GM18873 (cell line): ENCODE measurements around the gene KCTD2.

ENCODE experiments used
- ATAC-seq: cut with Tn5 transposase; IDR thresholded peaks from one replicate; pipeline ENCODE4 v1.9.1; 2021; ENCODE audit warnings: mild to moderate bottlenecking, moderate library complexity, moderate number of reproducible peaks; ENCODE audit not compliant: unreplicated experiment, low FRiP score

Gene KCTD2

DNA sequence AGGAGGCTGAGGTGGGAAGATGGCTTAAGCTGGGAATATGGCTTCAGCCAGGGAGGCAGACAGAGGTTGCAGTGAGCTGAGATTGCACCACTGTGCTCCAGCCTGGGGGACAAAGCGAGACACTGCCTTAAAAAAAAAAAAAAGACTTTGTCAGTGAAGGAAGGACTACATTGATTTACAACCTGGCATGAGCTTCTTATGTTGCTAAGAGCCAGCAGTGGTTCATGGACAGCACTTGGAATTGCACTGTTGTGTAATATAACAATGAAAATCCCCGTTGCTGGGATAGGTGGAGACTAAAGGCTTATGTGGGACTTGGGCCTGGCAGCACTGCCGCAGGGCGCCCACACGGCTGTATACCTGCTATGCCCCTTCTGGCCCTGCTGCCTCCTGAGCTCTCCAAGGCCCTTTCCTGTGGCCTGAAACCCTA lies 26.6 kb downstream of the KCTD2 start:
- ATAC-seq, result no peak

DNA sequence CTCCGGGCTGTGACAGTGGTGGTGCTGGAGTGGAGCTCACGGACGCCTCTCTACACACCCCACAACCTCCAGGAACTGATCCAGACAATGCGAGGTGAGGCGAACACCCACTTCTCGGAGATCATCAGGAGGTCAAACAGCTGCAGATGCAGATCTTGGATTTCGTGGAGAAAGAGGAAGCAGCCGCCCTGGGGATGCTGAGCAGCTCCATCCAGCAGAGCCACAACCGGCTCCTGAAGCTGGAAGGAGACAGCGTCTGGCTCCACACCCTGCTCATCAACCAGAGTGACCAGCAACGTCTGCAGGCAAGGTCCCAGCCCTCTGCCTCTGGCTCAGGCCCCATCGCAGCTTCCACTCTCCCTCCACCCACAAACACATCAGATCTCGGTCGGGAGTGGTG lies 27.5 kb downstream of the KCTD2 start:
- no peak for ATAC-seq

DNA sequence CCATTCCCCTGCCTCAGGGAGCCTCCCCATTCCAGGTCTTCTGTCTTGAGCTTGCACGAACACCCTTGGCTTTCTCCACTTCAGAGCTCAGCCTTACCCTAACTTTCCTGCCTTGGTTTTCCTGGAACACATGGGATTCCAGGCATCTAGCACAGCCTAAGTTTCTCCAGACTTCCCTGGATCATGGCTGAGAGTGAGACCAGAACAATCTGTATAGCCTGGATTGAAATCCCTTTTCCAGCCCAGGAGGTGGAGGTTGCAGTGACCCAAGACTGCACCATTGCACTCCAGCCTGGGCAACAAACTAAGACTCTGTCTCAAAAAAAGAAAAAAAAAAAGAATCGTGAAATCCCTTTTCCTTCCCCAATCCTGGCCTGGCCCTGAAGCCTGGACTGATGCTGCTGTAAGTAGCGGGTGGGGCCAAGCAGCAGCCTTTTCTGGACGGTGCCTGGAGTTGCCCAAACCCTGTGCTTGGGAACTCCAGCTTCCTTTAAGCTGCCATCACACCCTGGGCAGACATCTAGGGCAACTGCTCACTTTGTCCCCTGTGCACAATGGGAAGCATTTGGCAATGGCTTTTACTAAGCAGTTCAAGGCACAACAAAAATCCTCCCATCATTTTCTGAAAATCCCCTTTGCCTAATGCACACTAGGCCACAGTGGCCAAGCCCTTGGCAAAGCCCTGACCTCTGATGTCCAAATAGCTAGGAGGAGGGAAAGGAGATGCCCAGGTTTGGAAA lies 28.7 kb downstream of the KCTD2 start:
- no peak for ATAC-seq

DNA sequence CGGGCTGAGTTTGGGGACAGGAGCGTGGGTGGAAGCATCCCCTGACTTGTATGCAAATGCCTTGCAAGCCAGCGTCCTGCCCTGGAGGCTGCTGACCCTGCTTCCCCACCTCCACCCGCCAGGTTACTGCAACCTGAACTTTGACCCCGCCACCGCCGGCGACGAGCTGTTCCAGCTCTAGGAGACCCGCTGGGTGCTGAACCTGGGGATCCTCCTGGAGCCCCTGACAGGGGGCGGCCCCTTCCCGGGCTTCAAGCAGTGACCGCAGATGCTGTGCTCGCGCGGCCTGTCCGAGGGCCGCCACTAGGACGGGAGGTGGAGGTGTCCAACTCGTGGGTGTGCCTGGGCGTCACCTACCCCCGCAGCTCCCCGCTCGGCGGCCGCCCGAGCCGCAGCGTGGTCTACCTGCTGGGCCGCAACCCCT lies 30.1 kb downstream of the KCTD2 start:
- no peak for ATAC-seq

DNA sequence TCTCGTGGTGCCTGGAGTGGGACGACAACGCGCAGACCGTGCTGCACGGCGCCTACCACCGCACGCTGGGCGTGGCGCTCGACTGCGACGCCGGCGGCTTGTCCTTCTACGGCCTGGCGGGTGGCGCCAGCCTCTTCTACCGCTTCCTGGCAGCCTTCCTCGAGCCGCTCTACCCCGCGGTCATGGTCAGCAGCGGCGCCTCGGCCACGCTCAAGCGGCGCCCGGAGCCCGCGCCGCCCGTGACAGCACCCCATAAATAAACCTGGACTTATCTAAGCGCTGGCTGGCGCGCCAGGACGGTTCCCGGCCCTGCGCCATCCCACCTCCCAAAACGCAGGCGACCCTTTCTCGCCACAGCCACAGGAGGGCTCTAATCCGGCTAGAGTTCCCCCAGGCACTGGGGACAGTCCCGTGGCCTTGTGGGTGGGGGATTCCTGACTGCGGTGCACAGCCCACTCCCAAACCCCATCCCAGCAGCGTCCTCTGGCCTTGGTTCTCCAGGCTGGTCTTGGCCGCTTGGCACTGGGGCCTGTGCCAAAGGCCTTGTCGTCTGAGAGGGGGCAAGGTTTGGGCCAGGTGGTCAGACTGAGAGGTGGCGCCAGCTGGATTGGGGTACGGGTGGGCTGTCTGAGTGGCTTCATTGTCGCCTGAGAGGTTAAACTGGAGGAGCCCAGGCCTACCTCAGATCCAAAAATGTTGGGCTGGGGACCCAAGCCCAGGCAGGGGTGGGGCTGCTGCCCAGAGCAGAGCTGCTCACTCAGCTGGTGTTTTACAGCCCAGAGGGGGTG lies 30.7 kb downstream of the KCTD2 start:
- ATAC-seq, result no peak

DNA sequence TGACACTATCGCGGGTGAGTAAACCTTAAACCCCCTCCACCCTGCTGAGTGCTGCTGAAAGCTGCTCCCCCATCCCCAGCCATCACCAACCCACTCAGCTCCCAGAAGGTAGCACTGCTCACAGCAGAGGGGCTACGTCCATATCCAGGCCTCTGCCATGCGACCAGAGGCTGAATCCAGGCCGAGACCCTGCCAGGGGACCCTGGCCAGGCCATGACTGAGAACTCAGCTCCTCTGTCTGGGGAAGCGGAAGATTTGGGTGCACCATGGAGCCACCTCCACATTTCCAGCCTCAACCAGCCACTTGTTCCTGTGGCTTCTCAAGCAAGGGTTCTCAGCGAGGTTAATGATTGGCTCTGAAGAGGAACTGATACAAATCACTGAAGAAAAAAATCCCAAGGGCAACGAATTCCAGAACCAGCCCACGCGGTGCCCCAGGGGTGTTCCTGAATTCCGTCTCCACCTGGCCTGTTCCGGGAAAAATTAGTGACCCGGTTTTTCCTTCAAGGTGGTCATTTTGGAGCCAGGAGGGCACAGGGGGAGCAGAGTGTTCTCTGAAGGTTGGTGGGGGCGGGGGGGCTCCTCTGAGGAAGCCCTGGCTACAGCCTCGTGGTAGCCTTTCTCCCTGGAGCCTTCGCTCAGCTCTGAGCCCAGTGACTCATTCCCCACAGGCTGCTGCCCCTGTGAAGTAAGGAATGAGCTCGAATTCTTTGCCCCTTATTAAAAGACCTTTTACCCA lies 31.4 kb downstream of the KCTD2 start:
- no peak for ATAC-seq

DNA sequence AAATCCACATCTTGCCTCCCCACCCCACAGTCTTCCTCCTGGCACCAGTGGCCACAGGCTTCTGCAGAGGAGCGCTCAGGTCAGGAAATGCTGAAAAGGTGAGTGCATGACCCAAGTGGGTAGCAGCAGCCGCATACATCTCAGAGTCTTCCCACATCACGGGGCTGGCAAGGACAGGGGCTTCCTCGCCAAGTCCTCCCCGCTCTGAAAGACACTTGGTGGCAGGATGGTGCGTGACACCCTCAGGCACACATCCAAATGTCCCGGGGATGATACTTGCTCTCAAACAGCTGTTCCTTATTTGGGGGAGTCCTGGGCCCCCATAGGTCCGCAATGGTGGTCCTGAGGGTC lies 32.0 kb downstream of the KCTD2 start:
- no peak for ATAC-seq

DNA sequence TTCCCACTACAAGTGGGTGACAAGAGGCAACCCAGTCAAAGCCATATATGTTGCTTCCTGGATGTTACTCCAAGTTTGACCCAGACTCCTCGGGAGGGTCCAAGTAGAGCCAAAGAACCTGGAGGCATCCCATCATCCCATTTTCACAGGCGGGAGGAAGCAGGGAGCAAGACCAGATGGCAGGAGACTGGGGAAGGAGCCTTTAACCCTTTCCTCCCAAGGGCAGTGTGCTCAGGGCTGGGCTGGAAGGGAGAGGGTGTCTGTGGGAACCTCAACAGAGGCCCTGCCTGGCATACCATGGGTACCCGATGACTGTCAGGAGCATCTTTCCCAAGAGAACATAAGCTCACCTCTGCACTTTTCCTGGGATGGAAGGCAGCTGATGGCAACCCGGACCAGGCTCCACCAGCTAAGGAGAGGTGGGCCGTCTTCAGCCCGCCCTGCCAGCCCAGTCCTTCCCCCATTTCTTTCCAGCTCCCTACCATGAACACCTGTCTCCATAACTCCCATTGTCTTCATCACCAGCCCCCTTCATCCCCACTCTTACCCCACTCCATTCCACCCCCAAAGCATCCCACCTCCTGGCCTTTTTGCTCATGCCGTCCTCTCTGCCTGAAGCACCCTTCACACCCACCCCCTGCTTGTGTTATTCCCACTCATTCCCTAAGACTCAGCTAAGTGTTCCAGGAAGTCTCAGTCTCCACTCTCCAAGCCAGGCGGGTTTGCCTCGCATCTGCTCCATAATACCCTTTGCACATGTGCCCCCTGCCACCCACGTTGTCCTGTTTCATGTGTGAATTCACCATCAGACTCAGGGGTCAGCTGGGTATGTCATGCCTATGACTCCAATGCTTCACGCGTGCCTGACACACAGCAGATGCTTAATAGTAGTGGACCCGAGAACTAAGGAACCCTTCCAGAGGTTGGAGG lies 34.9 kb downstream of the KCTD2 start:
- no peak for ATAC-seq

DNA sequence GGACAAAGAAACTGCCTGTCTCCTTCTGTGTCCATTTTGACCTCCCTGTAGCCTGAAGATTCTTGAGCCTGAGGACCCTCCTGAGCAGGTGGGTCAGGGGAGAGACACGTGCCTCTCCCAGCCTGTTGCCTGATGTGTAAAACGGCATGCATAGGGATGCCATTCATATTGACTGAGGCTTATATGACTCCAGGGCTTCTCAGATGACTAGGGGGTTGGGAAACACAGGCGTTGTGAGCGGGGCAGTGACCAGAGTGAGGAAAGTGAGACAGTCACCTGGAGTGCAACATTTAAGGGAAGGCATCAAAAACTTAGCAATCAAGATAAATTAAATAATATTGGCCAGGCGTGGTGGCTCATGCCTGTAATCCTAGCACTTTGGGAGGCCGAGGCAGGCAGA lies 35.7 kb downstream of the KCTD2 start:
- no peak for ATAC-seq

DNA sequence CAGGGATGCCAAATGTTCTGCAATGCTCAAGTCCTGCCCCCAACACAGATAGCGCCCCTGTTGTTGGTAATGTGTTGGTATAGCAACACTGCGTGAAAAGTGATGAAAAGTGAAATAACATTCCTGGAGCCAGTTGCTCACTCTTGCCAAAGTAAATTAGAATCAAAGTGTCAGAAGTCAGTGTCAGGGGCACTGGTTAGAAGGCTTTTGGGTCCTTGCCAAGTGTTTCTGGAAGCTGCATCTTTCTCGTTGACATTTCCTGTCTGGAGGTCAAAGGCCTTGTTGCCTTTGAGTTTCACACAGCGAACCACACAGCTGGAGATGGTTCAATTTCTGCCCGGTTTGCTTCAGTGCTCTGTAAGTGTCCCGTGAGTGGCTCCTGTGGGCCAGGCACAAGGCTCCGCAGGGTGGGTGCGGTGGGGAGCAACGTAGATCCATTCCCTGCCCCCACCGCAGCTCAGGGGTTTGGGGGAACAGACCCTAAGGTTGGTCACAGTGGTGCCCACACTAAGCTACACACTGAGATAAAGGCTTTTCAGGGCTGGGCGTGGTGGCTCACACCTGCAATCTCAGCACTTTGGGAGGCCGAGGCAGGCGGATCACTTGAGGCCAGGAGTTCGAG lies 37.1 kb downstream of the KCTD2 start:
- no peak for ATAC-seq

DNA sequence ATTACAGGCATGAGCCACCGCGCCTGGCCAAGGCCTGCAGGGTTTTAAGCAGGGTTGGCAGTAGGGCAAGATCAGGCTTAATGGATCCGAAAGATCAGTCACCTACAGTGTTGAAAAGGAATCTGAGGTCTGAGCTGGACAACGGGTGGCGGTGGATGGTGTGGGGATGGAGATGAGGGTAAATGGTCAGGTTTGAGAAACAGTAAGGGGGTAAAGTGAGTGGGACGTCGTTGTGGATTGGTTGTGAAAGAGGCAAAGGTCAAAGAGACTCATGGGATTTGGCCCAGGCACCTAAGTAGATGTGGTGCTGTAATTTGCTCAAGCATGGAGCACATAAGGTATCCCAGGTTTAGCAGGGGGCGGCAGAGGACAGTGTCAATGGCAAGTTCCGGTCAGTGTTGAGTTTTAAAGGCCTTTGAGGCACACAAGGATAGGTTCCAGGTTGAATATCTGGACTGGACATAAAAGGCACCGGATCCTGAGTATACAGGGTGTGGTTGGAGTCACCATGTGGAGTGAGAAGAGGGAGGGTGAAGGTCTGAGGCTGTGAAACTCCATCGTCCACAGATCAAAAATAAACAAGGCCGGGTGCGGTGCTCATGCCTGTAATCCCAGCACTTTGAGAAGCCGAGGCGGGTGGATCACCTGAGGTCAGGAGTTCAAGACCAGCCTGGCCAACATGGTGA lies 39.6 kb downstream of the KCTD2 start:
- ATAC-seq, result no peak

DNA sequence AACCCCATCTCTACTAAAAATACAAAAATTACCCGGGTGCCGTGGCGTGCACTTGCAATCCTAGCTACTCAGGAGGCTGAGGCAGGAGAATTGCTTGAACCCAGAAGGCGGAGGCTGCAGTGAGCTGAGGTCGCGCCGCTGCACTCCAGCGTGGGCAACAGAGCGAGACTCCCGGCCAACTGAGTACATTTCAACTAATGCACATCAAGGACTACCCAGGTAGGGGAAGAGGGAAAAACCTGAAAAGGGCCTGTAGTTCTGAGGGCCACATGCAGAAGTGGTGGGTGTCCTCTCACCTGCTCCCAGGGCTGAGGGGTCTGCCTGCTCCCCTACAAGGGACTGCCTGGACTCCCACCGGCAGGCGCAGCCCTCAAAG lies 40.1 kb downstream of the KCTD2 start:
- ATAC-seq, result no peak

DNA sequence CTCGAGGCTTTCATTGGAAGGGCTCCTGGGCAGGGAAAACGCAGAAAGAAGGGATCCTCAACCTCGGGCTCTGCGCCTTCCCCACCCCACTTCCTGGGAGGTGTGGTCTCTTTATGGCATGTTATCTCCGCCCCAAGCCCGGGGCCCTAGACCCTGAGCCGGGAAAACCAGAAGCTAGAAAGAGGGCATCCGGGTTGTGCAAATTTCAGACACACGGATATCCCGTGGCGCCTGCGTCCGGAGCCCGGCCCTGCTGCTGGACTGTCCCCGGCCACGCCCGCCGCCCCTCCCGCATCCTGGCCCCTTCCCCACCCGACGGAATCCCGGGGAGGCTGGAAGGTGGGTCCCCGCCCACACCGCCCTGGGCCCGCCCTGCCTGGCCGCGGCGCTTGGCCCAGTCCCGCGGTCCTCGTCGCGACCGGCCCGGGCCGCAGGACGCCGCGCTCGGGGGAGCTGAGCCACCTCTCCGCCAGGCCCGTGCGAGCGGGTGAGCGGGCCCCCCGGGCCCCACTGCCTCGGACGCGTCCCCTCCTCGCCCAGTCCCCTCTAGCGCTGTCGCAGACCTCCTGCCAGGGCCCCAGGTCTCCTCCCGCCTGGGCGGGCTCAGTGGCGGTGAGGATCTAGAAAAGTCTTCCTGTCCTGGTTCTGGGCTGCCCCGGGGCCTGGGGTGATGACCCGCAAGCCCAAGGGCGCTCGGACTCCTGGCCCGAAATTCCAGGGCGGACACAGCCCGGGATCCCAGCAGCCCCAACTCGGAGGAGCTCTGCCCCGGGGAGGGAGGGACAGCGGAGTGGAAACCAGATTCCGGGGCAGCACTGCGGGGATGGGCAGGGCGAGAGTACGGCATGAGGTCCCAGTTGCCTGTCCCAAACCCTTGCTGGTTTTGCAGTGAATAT lies 40.8 kb downstream of the KCTD2 start, which contains the start of gene SLC16A5:
Gene SLC16A5, plus strand, starts transcription at position 397 of the 896 bp plus-strand sequence. CDS start 5,683 bp downstream, outside the sequence.
- ATAC-seq, result no peak

DNA sequence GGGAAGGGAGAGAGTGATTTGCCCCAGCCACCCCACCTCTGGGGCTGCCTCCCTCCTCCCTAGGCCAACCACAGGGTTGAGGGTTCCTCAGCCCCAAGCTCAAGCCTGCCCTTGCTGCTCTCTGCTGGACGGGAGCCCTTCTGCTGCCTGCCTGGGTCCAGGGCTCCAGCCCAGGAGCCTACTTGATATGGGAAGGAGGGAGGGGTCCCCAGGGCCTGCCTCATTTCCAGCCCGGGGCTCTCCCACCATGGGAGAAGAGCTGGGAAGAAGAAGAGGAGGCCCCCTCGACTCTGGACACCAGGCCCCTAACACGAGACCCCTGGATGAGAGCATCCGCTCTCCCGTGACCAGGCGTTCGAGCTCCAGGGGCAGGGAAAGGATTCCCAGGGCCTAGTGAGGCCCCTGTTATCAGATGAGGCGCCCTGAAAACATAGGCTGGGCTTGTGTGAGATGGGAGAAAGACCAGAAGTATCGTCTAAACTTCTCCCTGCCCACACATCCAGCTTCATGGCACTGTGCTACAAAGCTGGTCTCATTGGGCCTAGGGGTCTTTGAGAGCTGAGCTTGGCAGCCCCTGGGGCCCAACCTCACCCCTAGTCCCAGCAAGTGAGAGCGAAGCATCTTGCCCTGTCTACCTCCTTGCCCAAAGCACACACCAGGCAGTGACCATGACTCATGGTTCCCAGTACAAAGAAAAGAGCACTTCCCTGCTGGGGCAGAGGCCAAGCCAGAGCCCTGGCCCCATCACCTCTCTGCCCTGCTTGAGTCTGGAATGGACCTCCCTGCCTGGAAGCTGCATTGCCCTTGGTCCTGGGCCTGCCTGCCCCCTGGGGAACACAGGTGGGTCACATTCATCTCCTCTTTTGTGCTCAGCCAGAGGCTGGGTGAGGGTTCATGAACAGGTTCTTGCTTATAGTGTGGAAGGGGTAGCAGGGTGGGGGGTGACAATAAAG lies 41.7 kb downstream of the KCTD2 start:
- no peak for ATAC-seq

DNA sequence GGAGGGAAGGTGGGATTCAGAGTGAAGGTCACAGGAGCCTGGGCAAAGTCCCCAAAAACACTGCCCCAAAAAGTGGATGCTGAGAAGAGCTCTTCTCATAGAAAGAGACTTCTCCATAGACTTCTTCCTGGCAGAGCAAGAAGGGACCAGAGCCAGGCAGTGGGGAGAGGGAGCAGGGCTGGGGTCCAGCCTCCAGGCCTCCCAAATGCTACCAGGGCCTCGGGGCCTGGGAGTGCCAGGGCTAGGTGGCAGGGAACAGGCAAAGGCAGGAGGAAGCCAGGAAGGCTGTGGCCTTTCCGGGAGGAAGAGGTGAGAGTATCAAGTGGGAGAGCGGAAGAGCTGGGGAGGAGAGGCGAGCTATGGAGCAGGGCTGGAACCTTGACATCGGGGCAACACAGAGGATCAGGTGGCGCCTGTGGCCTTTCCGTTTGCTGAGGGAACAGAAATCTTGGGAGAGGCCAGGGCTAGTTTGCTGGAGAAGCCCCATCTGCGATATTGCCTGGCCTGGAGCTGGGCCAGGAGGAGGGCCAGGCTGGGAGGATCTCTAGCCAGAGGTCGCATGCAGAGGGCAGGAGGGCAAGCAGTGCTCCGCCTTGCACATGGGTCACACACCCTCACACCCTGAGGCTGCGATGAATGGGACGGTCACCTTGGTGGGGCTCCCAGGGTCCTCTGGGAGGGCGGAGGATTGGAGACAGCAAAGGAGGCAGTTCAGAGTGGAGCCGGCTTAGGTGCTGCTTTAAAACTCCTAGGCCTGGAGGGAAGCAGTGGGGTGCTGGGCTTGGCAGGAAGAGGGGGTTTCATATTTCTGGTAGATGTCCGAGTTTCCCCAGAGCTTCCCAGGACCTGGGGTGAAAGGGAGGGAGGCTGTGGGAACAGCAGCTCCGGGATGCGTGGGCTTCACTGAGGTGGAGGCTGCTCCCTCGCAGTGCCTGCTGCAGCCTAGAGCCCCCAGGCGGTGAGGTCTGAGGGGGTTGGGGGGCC lies 44.1 kb downstream of the KCTD2 start:
- no peak for ATAC-seq

DNA sequence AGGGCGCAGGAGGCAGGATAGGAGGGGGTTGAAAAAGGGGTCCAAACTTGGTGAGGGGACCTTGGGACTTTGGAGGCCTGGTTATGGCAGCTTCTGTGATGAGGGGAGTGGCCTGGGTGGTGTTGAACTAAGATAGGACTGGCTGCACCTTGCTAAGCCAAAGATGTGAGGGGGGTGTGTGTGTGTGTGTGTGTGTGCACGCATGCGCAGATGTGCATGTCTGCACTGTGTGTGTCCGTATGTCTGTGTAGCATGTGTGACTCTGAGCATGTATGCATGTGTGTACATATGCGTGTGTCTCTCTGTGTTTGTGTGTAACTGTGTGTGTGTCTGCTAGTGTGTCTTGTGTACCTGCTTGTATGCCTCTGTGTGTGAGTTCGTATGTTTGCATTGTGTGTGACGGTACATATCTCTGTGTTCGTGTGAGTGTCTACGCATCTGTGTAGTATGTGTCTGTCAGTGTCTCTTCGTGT lies 44.9 kb downstream of the KCTD2 start:
- no peak for ATAC-seq
